GM18909 (cell line): ENCODE measurements around the gene KLHL13.
"Not testable (repeated sequence)": the region's sequence is repeated elsewhere in the genome, so short reads cannot be mapped to it uniquely, and the experiment has no call there.

Experiments
- ATAC-seq: cut with Tn5 transposase; IDR thresholded peaks from one replicate; pipeline ENCODE4 v1.9.1; 2021; ENCODE audit warnings: mild to moderate bottlenecking; ENCODE audit not compliant: unreplicated experiment, poor library complexity

The KLHL13 gene

GRCh38 chrX:117996918-117997480, 119.6 kb downstream of the KLHL13 start:
- no peak for ATAC-seq

- ATAC-seq, result no peak
Measured at GRCh38 chrX:117996408-117996807, 120.2 kb downstream of the KLHL13 start.

GRCh38 chrX:117995378-117995777, 121.2 kb downstream of the KLHL13 start:
- no peak for ATAC-seq

GRCh38 chrX:117992192-117992723, 124.4 kb downstream of the KLHL13 start:
- ATAC-seq, result no peak

- ATAC-seq, result no peak
Measured at GRCh38 chrX:117990438-117990837, 126.2 kb downstream of the KLHL13 start.

- no peak for ATAC-seq
Measured at GRCh38 chrX:117989512-117989911, 127.1 kb downstream of the KLHL13 start.

GRCh38 chrX:117987373-117987772, 129.2 kb downstream of the KLHL13 start:
- ATAC-seq, result no peak

- peak; percentile 47 for ATAC-seq
Measured at GRCh38 chrX:117985241-117985640, 131.4 kb downstream of the KLHL13 start.

- ATAC-seq, result no peak
Measured at GRCh38 chrX:117982694-117983392, 133.8 kb downstream of the KLHL13 start.

- no peak for ATAC-seq
Measured at GRCh38 chrX:117978402-117978801, 138.2 kb downstream of the KLHL13 start.

- no peak for ATAC-seq
Measured at GRCh38 chrX:117977526-117977925, 139.1 kb downstream of the KLHL13 start.

GRCh38 chrX:117973110-117973807, 143.4 kb downstream of the KLHL13 start:
- peak; percentile 52 for ATAC-seq

GRCh38 chrX:117972711-117973109, 143.9 kb downstream of the KLHL13 start:
- ATAC-seq, result no peak

- no peak for ATAC-seq
Measured at GRCh38 chrX:117969782-117970181, 146.8 kb downstream of the KLHL13 start.

- ATAC-seq, result no peak
Measured at GRCh38 chrX:117969328-117969727, 147.3 kb downstream of the KLHL13 start.

- no peak for ATAC-seq
Measured at GRCh38 chrX:117959045-117959444, 157.6 kb downstream of the KLHL13 start.

- ATAC-seq, result no peak
Measured at GRCh38 chrX:117957128-117957527, 159.5 kb downstream of the KLHL13 start.

- ATAC-seq, result not testable (repeated sequence)
Measured at GRCh38 chrX:117939296-117939695, 177.3 kb downstream of the KLHL13 start.

GRCh38 chrX:117936118-117936517, 180.5 kb downstream of the KLHL13 start:
- ATAC-seq, result no peak

GRCh38 chrX:117930116-117930515, 186.5 kb downstream of the KLHL13 start:
- not testable (repeated sequence) for ATAC-seq

- ATAC-seq, result no peak
Measured at GRCh38 chrX:117919755-117920154, 196.9 kb downstream of the KLHL13 start.
